ENCODE measurements around the gene GLRA3.
"Not testable (repeated sequence)": the region's sequence is repeated elsewhere in the genome, so short reads cannot be mapped to it uniquely, and the experiment has no call there.

Gene GLRA3

GRCh38 chr4:174709526-174709925 is 119.5 kb downstream of the GLRA3 start:
- DNase-seq: no peak

DNA sequence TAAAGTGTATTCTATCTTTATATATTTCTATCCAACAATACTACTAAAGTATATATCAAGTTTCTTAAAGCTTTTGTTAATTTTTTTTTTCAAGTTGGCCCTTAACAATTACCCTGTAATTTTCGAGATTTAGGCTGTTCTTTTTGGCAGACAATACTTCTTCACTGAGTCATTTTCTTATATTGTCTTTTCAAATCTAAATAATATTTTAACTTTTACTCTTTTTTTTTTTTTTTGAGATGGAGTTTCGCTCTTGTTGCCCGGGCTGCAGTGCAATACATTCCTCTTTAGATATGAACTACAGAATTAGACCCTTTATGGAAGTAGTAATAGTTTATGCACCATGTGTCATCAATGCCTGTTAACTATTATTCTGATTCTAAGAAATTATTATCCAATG is 120.7 kb downstream of the GLRA3 start:
- DNase-seq: no peak

GRCh38 chr4:174707902-174708301 is 121.1 kb downstream of the GLRA3 start:
- DNase-seq: no peak

- DNase-seq: no peak
Observed at GRCh38 chr4:174707051-174707676, 121.9 kb downstream of the GLRA3 start.

DNA sequence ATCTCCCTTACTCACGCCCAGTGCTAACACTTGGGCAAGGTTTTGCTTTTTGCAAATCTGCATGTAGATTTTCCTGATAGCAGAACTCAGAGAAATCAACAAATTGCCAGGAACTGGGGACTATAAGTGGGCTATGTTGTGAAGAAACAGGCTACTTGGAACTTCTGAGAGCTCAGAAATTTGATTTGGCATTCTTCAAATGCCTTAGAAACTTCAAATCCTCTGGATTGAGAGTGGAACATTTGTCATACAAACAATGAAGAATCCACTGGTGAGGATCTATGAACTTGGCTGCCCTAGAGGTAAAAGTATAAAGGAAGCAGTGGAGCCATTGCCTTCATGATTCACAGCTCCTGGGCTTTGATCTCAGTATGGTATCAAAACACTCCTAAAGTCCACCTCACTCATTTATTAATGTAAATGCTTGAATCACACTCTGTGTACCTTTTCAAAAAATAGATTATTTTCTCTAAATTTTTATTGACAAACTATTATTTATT is 126.0 kb downstream of the GLRA3 start:
- no peak for DNase-seq

- DNase-seq: no peak
Observed at GRCh38 chr4:174699654-174700053, 129.4 kb downstream of the GLRA3 start.

DNA sequence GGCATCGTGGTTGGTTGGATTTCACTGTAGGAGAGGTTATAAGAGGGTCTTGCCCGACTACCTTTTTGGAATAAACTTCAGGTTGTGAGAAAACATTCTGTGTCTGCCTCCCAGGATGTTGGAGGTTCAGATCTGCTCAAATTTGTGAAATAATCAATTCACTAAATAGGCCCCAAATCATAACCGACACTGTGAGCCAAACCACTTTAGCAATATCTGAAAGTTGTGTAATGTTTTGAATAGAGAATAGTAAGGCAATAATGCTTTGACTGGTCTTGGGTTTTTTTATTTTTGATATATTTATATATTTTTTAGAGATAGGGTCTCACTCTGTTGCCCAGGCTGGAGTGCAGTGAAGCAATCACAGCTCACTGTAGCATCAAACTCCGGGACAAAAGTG is 131.2 kb downstream of the GLRA3 start:
- DNase-seq: no peak

DNA sequence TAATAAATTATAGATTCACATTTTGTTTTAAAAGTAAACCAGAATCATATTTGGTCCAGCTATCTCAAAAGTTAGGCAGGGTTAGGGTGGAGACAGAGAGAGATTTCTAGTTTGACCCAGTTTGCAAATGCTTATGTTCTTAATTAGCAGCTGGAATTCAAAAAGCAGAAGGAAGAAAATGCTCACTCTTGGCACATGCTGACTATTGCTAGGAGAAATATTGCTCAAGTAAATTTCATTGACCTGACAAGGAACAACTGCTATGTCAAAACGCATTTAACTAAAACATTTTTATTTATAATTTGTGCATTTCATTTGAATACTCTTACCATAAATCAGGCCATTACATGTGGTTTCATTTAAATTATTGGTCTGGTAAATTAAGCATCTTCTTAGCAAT is 131.8 kb downstream of the GLRA3 start:
- DNase-seq: no peak

GRCh38 chr4:174696657-174697056 is 132.4 kb downstream of the GLRA3 start:
- DNase-seq: no peak

DNA sequence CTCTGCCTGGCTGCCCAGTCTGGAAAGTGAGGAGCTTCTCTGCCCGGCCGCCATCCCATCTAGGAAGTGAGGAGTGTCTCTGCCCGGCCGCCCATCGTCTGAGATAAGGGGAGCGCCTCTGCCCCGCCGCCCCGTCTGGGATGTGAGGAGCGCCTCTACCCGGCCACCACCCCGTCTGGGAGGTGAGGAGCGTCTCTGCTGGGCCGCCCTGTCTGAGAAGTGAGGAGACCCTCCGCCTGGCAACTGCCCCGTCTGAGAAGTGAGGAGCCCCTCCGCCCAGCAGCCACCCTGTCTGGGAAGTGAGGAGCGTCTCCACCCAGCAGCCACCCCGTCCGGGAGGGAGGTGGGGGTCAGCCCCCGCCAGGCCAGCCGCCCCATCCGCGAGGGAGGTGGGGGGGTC is 137.2 kb downstream of the GLRA3 start:
- not testable (repeated sequence) for DNase-seq

DNA sequence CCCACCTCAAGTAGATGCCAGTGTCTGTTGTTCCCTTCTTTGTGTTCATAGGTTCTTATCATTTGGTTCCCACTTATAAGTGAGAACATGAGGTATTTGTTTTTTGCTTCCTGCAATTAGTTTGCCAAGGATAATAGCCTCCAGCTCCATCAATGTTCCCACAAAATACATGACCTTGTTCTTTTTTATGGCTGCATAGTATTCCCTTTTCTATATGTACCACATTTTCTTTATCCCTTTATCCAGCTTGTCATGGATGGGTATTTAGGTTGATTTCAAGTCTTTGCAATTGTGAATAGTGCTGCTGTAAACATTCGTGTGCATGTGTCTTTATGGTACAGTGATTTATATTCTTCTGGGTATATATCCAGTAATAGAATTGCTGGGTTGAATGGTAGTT is 138.4 kb downstream of the GLRA3 start:
- no peak for DNase-seq

DNA sequence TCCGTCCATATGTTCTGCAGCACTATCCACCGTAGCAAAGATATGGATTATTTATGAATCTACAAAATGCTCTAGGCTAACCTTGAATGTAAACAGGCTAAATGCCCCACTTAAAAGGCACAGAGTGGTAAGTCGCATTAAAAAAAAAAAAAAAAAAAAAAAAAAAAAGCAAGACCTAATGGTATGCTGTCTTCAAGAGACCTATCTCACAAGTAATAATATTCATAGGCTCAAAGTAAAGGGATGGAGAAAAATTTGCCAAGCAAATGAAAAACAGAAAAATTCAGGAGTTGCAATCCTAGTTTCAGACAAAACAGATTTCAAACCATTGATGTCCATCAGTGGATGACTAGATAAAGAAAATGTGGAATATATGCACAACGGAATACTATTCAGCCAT is 139.4 kb downstream of the GLRA3 start:
- no peak for DNase-seq

DNA sequence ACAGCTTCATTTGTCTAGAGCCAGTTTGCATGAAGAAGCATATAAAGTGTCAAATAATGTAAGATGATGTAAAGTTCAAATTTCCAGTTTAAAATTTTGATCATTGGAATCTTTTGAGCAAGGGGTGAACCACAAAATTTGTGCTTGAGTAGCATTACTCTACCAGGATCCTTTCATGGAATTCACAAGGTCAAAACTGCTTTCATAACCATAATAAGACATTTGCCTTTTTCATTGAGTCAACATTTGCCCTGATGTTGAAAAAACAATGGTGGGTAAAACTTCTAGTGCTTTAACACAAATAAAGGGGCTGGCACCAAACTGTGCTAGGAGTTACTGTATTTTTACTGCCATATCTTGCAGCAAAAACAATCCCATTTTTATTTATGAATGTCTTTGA is 142.2 kb downstream of the GLRA3 start:
- DNase-seq: no peak

- no peak for DNase-seq
Observed at GRCh38 chr4:174681723-174682300, 147.2 kb downstream of the GLRA3 start.

- no peak for DNase-seq
Observed at GRCh38 chr4:174674305-174674840, 154.7 kb downstream of the GLRA3 start.

GRCh38 chr4:174673865-174674264 is 155.2 kb downstream of the GLRA3 start:
- DNase-seq: no peak

GRCh38 chr4:174672276-174672675 is 156.8 kb downstream of the GLRA3 start:
- no peak for DNase-seq

DNA sequence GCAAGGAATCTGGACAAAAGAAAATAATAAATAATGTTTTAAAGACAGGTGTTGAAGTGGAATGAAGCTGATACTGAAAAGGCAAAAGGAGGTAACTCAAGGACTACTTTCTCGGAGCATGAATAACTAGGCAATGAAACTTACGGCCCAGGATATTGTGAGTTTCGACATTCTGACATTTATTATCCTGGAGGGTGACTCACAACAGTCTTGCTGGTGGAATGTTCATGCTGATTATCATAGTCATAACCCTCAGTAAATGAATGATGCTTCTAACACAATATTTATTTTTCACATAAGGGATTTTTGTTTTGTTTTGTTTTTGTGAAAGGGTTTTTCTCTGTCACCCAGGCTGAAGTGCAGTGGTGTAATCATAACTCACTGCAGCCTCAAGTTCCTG is 159.8 kb downstream of the GLRA3 start:
- no peak for DNase-seq

- DNase-seq: no peak
Observed at GRCh38 chr4:174665799-174666198, 163.2 kb downstream of the GLRA3 start.

DNA sequence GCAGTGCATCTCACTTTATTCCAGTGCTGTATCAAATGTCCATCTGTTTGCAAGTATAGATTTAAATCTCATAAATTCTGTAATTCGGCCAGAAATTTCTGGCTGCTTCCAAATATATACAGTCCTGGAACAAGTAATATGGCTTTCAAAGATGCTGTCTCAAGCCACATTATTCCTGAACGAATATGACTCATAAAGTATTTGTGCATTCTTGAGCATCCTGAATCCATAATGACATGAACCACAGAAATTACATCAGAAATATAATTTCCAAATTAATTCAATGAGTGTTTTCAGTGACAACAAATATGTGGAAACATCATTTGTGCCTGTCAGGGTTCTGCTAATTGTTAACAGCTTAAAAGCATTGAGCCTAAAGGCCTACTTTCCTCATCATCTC is 165.8 kb downstream of the GLRA3 start:
- no peak for DNase-seq

DNA sequence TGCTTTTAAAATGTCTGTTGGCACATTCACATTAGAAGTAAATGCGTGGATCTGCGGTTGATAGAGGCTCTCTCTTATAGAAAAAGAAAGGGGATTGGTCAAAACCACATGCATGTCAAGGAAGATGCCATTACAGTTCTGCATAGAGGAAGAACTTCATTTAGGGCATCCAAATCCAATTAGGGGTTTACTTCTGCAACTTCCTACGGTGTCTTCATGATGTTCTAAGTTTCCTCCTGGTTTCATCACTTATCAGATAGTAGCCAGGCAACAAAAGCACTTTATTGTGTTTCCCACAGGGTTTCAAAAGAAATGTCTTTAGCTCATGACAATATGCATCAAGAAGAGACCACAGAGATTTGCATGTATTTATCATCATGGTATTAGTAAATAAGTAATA is 170.8 kb downstream of the GLRA3 start:
- no peak for DNase-seq

DNA sequence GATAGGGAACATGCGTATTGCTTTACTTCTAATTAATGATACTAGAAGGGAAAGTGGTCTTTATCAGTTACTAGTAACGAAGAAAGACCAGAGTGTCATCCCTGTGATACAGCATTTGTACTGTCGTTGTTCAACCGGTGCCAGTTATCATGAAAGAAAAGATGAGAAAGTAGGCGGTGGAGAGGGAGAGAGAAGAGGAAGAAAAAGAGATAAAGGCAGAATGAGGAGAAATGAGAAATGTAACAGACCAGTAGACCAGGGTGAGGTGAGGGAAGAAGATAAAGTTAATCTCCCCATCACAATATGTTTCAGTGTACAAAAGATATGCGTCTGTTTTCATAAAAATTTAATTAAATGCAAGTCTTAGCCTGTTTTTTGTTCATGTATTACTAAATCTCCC is 171.6 kb downstream of the GLRA3 start:
- DNase-seq: no peak

- no peak for DNase-seq
Observed at GRCh38 chr4:174654634-174655033, 174.4 kb downstream of the GLRA3 start.

DNA sequence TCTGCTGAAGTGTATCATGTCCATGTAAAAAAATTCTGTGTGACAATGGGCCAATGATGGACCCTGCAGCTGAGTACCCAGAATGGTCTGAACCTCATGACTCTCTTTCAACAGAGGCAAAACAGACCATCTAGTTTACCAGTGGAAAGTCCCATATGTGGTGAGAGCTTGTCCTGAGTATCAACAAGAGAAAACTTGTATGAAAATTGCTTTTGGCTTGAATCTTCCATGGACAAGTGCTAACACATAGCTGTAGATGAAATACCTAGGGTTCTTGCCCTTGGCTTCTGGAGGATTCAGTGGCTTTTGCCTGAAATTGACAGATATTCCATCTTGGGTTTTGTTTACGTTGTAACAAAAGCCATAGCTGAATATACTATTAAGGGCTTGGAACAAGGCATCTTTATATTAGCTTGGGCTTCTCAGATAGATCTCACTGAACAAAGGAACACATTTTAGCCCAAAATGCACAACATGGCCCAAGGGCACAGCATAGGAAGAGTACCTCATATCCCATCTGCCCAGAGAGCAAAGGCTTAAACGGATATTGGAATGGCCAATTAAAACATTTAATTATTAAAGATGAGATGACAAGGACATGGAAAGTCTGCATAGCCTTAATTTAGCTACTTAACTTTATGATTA is 178.2 kb downstream of the GLRA3 start:
- DNase-seq: no peak

All from NCI-H82 (cell line).